HepG2 (cell line): ENCODE data around the gene KLHL17. TPM values are rescaled to one million over a fixed set of nuclear protein-coding genes. Genes with fewer than 3 reads are reported as not detected.
A peak's percentile ranks its signal among the peaks of the same experiment; 100 is the strongest.

Experiments used
- FOXK1 ChIP-seq: sonication (generic); formaldehyde crosslinking; IDR thresholded peaks from 2 replicates; pipeline ENCODE4 v1.4.0; 2020; ENCODE audit warnings: low read depth, missing genetic modification reagents, borderline replicate concordance
- MTF2 ChIP-seq: sonication (generic); formaldehyde crosslinking; IDR thresholded peaks from 2 replicates; pipeline ENCODE4 v1.5.0; 2020; ENCODE audit warnings: missing genetic modification reagents, borderline replicate concordance
- RNF2 ChIP-seq: fragments of 450-650 bp; conservative IDR thresholded peaks from 2 replicates; pipeline ENCODE4 v1.6.1; 2016; ENCODE audit warnings: low read depth
- polyA plus RNA-seq, 8 experiments: library from polyadenylated mRNA; depleted of rRNA in 3 of 8; stranded (reverse) in 7 of 8; unstranded in 1 of 8; fragments of >200 nt; fragmentation: Illumina TruSeq in 4 of 8; extraction: Trizol in 4 of 8; gene quantifications; 2 replicates each; pipeline versions ENCODE4 v1.2.1 to v1.2.3, GENCODE V29; 2011 to 2016; ENCODE audit warnings: low read depth in 4 of 8, missing spikeins in 1 of 8, mixed read lengths in 1 of 8; ENCODE audit not compliant: insufficient read depth in 1 of 8
- total RNA-seq, 5 experiments: library from RNA; depleted of rRNA; stranded (reverse); fragments of >200 nt; fragmentation: Illumina TruSeq; extraction: Trizol; gene quantifications; 2 replicates each; pipeline ENCODE4 v1.2.3, GENCODE V29; 2016; ENCODE audit warnings: low read depth in 1 of 5
- TF ChIP-seq, protein P1 (sequence below): sonication (generic); formaldehyde crosslinking; IDR thresholded peaks from 2 replicates; pipeline ENCODE4 v1.5.0; 2020; ENCODE audit warnings: missing genetic modification reagents
- TF ChIP-seq, protein P2 (sequence below): sonication (generic); formaldehyde crosslinking; IDR thresholded peaks from 2 replicates; pipeline ENCODE4 v1.5.0; 2020; ENCODE audit warnings: missing genetic modification reagents, mild to moderate bottlenecking, borderline replicate concordance
- TF ChIP-seq, protein P3 (sequence below): IDR thresholded peaks from 2 replicates; pipeline ENCODE4 v1.4.0; 2020; ENCODE audit warnings: mild to moderate bottlenecking, missing genetic modification reagents
- TF ChIP-seq, protein P4 (sequence below): sonication (generic); formaldehyde crosslinking; IDR thresholded peaks from 2 replicates; pipeline ENCODE4 v1.4.0; 2020; ENCODE audit warnings: mild to moderate bottlenecking, missing genetic modification reagents
- TF ChIP-seq, protein P5 (sequence below): sonication (generic); formaldehyde crosslinking; IDR thresholded peaks from 2 replicates; pipeline ENCODE4 v1.5.1; 2020; ENCODE audit warnings: missing genetic modification reagents, mild to moderate bottlenecking, borderline replicate concordance
- TF ChIP-seq, protein P6 (sequence below): sonication (generic); formaldehyde crosslinking; IDR thresholded peaks from 2 replicates; pipeline ENCODE4 v1.4.0; 2020; ENCODE audit warnings: missing genetic modification reagents

Gene KLHL17
- total and polyA plus RNA-seq, 2 of the 13 experiments (the other 11 are each of a cell fraction or from before 2014, with no cell fraction given) = 9.3 to 24.7 TPM

DNA sequence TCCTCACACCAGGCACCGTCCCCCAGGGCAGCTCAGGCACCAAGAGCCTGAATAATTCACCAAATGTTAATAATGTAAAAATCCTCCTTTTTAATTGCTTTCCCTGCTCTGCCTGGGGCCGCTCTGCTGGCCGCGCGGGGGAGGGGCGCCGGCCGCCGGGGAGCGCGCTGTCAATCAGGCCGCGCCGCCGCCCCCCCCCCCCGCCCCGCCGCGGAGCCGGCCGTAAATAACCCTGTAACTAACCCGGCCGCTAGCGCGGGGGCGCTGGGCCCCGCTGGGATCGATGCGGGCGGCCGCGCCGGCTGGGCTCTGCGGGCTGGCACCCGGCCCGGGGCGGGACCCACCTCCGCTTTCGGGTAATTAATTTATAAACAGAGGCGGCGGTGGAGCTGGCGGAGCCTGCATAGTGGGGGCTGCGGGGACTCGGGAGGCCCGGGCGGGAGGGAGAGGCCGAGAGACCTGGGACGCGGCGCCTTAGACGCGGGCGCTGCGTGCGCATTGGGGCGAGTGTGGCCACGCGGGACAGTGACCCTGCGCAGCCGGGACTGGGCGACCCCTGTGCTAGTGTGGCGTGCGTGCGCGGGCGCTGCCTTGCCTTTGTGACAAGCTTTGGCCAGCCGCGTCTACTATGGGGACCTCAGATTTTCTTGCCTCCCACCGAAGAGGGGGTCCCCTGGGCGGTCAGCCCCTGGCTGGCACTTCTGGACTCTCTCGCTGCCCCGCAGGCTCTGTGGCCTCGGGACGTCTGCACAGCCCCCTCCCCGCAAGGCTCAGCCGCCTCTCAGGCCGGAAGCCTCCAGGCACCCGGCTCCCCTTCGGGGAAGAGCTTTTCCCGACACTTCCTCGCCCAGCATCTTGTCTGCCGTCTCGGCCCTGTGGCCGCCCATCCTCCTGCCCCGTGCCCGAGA is 20.0 kb upstream of the KLHL17 start (continued):
- TF ChIP-seq, protein P1, sequence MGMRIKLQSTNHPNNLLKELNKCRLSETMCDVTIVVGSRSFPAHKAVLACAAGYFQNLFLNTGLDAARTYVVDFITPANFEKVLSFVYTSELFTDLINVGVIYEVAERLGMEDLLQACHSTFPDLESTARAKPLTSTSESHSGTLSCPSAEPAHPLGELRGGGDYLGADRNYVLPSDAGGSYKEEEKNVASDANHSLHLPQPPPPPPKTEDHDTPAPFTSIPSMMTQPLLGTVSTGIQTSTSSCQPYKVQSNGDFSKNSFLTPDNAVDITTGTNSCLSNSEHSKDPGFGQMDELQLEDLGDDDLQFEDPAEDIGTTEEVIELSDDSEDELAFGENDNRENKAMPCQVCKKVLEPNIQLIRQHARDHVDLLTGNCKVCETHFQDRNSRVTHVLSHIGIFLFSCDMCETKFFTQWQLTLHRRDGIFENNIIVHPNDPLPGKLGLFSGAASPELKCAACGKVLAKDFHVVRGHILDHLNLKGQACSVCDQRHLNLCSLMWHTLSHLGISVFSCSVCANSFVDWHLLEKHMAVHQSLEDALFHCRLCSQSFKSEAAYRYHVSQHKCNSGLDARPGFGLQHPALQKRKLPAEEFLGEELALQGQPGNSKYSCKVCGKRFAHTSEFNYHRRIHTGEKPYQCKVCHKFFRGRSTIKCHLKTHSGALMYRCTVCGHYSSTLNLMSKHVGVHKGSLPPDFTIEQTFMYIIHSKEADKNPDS (CRISPR knock-in tag) = no peak
- TF ChIP-seq RNF2 (no peak), FOXK1 (no peak), MTF2 (CRISPR knock-in tag) (peak; percentile 39; the same call in 1 of the 2 replicates)
- TF ChIP-seq, protein P2, sequence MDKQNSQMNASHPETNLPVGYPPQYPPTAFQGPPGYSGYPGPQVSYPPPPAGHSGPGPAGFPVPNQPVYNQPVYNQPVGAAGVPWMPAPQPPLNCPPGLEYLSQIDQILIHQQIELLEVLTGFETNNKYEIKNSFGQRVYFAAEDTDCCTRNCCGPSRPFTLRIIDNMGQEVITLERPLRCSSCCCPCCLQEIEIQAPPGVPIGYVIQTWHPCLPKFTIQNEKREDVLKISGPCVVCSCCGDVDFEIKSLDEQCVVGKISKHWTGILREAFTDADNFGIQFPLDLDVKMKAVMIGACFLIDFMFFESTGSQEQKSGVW (CRISPR knock-in tag) = no peak
- TF ChIP-seq, protein P3, sequence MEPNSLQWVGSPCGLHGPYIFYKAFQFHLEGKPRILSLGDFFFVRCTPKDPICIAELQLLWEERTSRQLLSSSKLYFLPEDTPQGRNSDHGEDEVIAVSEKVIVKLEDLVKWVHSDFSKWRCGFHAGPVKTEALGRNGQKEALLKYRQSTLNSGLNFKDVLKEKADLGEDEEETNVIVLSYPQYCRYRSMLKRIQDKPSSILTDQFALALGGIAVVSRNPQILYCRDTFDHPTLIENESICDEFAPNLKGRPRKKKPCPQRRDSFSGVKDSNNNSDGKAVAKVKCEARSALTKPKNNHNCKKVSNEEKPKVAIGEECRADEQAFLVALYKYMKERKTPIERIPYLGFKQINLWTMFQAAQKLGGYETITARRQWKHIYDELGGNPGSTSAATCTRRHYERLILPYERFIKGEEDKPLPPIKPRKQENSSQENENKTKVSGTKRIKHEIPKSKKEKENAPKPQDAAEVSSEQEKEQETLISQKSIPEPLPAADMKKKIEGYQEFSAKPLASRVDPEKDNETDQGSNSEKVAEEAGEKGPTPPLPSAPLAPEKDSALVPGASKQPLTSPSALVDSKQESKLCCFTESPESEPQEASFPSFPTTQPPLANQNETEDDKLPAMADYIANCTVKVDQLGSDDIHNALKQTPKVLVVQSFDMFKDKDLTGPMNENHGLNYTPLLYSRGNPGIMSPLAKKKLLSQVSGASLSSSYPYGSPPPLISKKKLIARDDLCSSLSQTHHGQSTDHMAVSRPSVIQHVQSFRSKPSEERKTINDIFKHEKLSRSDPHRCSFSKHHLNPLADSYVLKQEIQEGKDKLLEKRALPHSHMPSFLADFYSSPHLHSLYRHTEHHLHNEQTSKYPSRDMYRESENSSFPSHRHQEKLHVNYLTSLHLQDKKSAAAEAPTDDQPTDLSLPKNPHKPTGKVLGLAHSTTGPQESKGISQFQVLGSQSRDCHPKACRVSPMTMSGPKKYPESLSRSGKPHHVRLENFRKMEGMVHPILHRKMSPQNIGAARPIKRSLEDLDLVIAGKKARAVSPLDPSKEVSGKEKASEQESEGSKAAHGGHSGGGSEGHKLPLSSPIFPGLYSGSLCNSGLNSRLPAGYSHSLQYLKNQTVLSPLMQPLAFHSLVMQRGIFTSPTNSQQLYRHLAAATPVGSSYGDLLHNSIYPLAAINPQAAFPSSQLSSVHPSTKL = no peak
- TF ChIP-seq, protein P4, sequence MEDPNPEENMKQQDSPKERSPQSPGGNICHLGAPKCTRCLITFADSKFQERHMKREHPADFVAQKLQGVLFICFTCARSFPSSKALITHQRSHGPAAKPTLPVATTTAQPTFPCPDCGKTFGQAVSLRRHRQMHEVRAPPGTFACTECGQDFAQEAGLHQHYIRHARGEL (CRISPR knock-in tag) = no peak
- TF ChIP-seq, protein P5, sequence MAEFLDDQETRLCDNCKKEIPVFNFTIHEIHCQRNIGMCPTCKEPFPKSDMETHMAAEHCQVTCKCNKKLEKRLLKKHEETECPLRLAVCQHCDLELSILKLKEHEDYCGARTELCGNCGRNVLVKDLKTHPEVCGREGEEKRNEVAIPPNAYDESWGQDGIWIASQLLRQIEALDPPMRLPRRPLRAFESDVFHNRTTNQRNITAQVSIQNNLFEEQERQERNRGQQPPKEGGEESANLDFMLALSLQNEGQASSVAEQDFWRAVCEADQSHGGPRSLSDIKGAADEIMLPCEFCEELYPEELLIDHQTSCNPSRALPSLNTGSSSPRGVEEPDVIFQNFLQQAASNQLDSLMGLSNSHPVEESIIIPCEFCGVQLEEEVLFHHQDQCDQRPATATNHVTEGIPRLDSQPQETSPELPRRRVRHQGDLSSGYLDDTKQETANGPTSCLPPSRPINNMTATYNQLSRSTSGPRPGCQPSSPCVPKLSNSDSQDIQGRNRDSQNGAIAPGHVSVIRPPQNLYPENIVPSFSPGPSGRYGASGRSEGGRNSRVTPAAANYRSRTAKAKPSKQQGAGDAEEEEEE = 0 out of 2 replicates have a peak, but pooled peaks have one; percentile 44
- TF ChIP-seq, protein P6, sequence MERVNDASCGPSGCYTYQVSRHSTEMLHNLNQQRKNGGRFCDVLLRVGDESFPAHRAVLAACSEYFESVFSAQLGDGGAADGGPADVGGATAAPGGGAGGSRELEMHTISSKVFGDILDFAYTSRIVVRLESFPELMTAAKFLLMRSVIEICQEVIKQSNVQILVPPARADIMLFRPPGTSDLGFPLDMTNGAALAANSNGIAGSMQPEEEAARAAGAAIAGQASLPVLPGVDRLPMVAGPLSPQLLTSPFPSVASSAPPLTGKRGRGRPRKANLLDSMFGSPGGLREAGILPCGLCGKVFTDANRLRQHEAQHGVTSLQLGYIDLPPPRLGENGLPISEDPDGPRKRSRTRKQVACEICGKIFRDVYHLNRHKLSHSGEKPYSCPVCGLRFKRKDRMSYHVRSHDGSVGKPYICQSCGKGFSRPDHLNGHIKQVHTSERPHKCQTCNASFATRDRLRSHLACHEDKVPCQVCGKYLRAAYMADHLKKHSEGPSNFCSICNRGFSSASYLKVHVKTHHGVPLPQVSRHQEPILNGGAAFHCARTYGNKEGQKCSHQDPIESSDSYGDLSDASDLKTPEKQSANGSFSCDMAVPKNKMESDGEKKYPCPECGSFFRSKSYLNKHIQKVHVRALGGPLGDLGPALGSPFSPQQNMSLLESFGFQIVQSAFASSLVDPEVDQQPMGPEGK (CRISPR knock-in tag) = peak; percentile 41; the same call in 1 of the 2 replicates
